ENCODE measurements around the gene PKD1L1. TPM values are rescaled to one million over a fixed set of nuclear protein-coding genes. Genes with fewer than 3 reads are reported as not detected.
"Not testable (repeated sequence)": the region's sequence is repeated elsewhere in the genome, so short reads cannot be mapped to it uniquely, and the experiment has no call there.

The PKD1L1 gene
- total and polyA plus RNA-seq, 8 donors: 0.13 to 0.67 (median 0.34) TPM

DNA sequence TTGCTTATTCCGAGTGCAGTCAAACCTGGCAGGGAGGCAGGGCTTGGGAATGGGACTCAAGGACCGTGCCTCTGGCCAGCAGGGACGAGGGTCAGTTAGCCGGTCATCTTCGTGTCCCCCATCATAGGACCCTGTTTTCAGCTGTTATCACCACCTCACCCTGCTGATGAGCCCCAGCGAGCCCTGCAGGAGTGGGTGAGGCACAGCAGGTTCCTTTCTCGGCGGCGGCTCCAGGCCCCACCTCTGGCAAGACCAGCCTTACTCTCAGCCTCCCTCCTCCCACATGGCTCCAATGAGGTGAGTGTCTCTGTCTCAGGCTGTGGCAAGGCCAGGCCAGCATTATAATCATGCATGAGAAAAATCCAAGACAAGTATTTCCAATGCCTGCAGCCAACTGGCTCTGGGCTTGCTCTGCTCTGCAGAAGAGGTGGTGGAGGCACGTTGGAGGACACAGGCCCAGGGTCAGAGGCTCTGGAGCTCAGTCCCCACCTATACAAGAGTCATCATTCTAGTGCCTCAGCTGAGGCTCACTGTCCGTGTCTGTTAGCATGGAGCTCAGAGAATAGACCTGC lies 15.7 kb downstream of the PKD1L1 start:
- TF ChIP-seq, protein P1, sequence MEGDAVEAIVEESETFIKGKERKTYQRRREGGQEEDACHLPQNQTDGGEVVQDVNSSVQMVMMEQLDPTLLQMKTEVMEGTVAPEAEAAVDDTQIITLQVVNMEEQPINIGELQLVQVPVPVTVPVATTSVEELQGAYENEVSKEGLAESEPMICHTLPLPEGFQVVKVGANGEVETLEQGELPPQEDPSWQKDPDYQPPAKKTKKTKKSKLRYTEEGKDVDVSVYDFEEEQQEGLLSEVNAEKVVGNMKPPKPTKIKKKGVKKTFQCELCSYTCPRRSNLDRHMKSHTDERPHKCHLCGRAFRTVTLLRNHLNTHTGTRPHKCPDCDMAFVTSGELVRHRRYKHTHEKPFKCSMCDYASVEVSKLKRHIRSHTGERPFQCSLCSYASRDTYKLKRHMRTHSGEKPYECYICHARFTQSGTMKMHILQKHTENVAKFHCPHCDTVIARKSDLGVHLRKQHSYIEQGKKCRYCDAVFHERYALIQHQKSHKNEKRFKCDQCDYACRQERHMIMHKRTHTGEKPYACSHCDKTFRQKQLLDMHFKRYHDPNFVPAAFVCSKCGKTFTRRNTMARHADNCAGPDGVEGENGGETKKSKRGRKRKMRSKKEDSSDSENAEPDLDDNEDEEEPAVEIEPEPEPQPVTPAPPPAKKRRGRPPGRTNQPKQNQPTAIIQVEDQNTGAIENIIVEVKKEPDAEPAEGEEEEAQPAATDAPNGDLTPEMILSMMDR (IDR thresholded peaks at IDR 0.05): no peak
- Histone ChIP-seq H3K36me3 (no peaks in the 10 kb centered on the region), H3K9me3 (no peaks in the 10 kb centered on the region), H3K27ac (no peak overlapping the region), H3K27me3 (no peaks in the 10 kb centered on the region), H3K4me1 (no peaks in the 10 kb centered on the region), H3K4me3 (no peak overlapping the region)
- ATAC-seq (no peak), DNase-seq (no peak)
- intact Hi-C loops (cut with DNase I): no loop called here

DNA sequence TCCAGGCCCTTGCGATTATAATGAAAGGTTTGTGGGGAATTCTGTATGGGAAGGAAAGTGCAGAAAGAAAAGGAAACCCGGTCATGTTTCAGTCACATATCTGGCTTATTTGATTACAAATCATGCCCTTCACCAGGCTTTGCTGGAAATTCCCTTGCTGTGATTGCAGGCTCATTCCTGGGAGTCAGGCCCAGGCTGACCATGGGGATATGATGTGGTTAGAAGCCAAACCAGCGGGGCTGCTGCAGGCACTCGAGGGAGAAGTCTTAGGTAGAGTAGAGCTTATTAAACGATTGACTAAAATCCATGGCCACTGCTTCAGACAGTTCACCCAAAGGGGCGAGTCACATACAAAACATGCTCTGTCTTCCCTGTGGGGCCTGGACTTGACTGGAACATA lies 16.2 kb downstream of the PKD1L1 start:
- TF ChIP-seq, protein P1 (IDR thresholded peaks at IDR 0.05): no peak
- H3K4me3 ChIP-seq: no peak overlapping the region
- ATAC-seq: no peak

DNA sequence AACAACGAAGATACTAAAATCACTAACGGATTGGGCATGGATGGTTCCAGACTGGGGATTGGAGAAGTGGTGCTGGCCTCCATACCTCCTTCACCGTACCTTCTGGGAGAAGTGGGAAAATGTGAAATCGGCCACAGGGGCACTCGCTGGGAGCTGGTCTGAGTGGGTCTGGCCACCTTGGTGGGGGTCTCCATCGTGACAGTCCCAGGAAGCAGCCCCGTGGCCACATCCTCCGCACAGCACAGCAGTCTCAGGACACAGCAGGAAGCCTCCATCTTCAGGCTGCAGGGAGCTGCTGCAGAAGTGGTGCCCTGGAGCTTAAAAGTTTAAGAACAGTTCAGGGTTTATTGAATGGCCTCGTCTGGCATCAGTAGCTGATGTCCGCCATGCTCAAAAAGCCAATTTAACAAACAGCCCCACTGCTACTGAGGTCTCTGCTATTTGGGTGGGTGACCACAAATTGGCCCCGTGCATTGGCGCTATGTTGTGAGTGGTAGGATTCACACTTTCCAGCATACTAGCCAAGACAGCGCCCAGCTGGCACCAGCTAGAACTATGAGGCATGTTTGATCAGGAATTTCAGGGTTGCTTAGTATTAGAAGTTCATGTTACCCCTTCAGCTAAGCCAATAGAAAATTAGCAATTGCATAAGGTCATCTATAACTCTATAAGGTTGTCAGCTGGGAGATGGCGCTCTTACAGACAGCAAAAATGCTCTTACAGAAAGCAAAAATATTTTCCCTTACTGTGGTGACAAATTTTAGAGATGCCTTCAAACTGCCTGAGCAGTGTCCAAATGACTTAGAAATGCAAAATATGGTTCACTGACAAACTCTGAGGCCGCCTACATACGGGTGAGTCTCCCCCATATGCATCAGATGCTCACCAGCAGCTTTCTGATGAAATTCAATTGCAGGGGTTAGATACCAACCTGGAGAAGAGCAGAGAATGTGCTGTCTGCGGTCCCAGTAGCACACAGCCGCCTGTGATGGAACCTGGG lies 17.0 kb downstream of the PKD1L1 start:
- H3K27me3 ChIP-seq: no peaks in the 10 kb centered on the region
- no peak overlapping the region for H3K4me3 ChIP-seq
- DNase-seq (no peak), ATAC-seq (no peak)
- H3K36me3 ChIP-seq: no peaks in the 10 kb centered on the region
- no peaks in the 10 kb centered on the region for H3K4me1 ChIP-seq
- no peaks in the 10 kb centered on the region for H3K9me3 ChIP-seq
- H3K27ac ChIP-seq: no peak overlapping the region
- TF ChIP-seq, protein P1 (IDR thresholded peaks at IDR 0.05): no peak
- intact Hi-C loops (cut with DNase I): no loop called here

More for the DNA sequence above, 16.2 kb downstream of the PKD1L1 start:
- H3K27ac ChIP-seq: no peak overlapping the region
- no peaks in the 10 kb centered on the region for H3K4me1 ChIP-seq
- H3K36me3 ChIP-seq: no peaks in the 10 kb centered on the region
- no peaks in the 10 kb centered on the region for H3K27me3 ChIP-seq
- intact Hi-C loops (cut with DNase I): no loop called here
- no peaks in the 10 kb centered on the region for H3K9me3 ChIP-seq
- DNase-seq: no peak

DNA sequence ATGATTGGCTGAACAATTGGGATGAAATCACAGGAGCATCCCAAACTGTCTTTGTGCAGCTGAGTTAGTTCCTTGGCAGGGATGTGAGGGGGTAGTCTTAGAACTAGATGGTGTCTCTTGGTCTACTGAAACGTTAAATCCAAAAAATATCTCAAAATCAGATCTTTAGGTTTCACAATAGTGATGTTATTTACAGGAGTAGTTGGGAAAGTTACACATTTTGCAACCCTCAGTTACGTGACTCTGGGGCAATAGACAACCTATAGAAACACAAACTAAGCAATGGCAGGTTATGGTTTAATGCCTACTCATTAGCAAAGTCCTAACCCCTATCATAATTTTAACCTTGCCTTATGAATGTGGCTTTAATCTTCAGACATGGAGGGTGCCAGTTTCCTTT lies 24.0 kb downstream of the PKD1L1 start:
- intact Hi-C loops (cut with DNase I): no loop called here
- TF ChIP-seq, protein P1 (IDR thresholded peaks at IDR 0.05): no peak
- no peak for ATAC-seq
- no peak for DNase-seq
- no peak overlapping the region for H3K4me3 ChIP-seq
- H3K27ac ChIP-seq: no peak overlapping the region
- H3K9me3 ChIP-seq: no peaks in the 10 kb centered on the region
- H3K36me3 ChIP-seq: no peaks in the 10 kb centered on the region
- H3K27me3 ChIP-seq: no peaks in the 10 kb centered on the region
- no peaks in the 10 kb centered on the region for H3K4me1 ChIP-seq

DNA sequence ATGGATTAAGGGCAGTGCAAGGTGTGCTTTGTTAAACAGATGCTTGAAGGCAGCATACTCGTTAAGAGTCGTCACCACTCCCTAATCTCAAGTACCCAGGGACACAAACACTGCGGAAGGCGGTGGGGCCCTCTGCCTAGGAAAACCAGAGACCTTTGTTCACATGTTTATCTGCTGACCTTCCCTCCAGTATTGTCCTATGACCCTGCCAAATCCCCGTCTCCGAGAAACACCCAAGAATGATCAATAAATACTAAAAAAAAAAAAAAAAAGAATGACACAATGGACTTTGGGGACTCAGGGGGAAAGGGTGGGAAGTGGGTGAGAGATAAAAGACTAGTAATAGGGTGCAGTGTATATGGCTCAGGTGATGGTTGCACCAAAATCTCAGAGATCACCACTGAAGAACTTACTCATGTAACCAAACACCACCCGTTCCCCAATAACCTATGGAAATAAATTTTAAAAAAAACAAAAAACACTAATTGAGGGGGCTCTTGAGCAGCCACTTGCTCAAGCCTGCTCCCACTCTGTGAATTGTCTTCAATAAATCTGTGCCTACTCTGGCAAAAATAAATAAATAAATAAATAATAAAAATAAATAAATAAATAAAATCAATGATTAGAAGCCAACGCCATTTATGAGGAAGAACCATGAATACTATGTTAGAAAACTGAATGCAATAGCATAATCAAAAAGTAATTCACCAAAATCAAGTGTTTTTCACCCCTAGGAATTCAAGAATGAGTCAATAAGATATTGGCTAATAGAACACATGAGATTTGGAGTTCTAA lies 25.0 kb downstream of the PKD1L1 start:
- DNase-seq; H3K36me3 ChIP-seq; H3K27me3 ChIP-seq; H3K9me3 ChIP-seq; intact Hi-C loops (cut with DNase I); H3K4me3 ChIP-seq; H3K4me1 ChIP-seq; H3K27ac ChIP-seq; ATAC-seq: not testable (repeated sequence)

DNA sequence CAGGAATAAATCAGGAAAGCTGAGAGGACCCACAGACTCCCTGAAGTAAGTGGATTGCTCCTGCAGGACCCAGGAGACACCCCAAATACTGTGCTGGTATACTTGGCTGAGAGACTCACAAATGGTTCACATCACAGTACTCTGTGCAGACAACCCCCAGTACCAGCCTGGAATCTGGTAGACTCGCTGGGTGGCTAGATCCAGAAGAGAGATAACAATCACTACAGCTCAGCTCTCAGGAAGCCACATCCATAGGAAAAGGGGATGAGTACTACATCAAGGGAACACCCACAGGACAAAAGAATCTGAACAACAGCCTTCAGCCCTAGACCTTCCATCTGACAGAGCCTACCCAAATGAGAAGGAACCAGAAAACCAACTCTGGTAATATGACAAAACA lies 31.8 kb downstream of the PKD1L1 start:
- H3K27me3 ChIP-seq; H3K27ac ChIP-seq; intact Hi-C loops (cut with DNase I); ATAC-seq; H3K4me1 ChIP-seq; H3K9me3 ChIP-seq; H3K36me3 ChIP-seq; H3K4me3 ChIP-seq; DNase-seq: not testable (repeated sequence)
